Activated T-cell treated with anti-CD3 and anti-CD28 coated beads, Interleukin-2, amount 50 U/mL, for 4 hours (primary cell): ENCODE measurements around the gene CLCC1. TPM values are rescaled to one million over a fixed set of nuclear protein-coding genes. Genes with fewer than 3 reads are reported as not detected.
"Not testable (repeated sequence)": the region's sequence is repeated elsewhere in the genome, so short reads cannot be mapped to it uniquely, and the experiment has no call there.

Experiments
- ATAC-seq, 2 donors: fragments of 200-7000 bp; cut with Tn5 transposase; one replicate each; pipeline ENCODE4 v1.10.0; 2021
- DNase-seq: peaks from one replicate; pipeline ENCODE4 v3.0.0-alpha.2; 2020
- H3K27me3 Mint-ChIP-seq: one replicate; pipeline ENCODE4 v1.8.0; 2021; ENCODE audit warnings: low read depth, mixed read lengths
- H3K36me3 Mint-ChIP-seq: one replicate; pipeline ENCODE4 v1.8.0; 2022; ENCODE audit warnings: mixed read lengths; ENCODE audit not compliant: insufficient read depth
- H3K4me1 Mint-ChIP-seq: one replicate; pipeline ENCODE4 v1.8.0; 2021; ENCODE audit warnings: low read depth, mixed read lengths
- H3K4me3 Mint-ChIP-seq: one replicate; pipeline ENCODE4 v1.8.0; 2021; ENCODE audit warnings: mild to moderate bottlenecking, moderate library complexity, mixed read lengths
- H3K9me3 Mint-ChIP-seq: one replicate; pipeline ENCODE4 v1.8.0; 2021; ENCODE audit warnings: mixed read lengths
- total RNA-seq, 3 donors: library from RNA; stranded (reverse); gene quantifications; one replicate each; pipeline ENCODE4 v1.2.1, GENCODE V29; 2021

The CLCC1 gene
- total RNA-seq, 3 donors from 2014 or later: 18.3 to 19.5 (median 18.4) TPM

DNA sequence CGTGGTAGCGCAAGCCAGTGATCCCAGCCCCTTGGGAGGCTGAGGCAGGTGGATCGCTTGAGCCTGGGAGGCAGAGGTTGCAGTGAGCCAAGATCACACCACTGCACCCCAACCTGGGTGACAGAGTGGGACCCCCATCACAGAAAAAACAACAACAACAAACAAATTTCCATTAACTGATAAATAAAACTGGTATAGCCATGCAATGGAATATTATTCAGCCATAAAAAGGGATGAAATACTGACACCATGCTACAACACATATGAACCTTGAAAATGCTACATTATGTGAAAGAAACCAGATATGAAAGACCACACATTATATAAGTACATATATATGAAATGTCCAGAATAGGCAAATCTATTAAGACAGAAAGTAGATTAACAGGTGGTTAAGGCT lies 12.0 kb downstream of the CLCC1 start:
- Mint-ChIP-seq H3K4me3 (no peak overlapping the region), H3K27me3 (no peaks in the 10 kb centered on the region), H3K9me3 (no peaks in the 10 kb centered on the region), H3K36me3 (peaks cover 30% of the 10 kb centered on the region), H3K4me1 (peaks cover 25% of the 10 kb centered on the region)
- no peak for DNase-seq
- ATAC-seq: no peak

DNA sequence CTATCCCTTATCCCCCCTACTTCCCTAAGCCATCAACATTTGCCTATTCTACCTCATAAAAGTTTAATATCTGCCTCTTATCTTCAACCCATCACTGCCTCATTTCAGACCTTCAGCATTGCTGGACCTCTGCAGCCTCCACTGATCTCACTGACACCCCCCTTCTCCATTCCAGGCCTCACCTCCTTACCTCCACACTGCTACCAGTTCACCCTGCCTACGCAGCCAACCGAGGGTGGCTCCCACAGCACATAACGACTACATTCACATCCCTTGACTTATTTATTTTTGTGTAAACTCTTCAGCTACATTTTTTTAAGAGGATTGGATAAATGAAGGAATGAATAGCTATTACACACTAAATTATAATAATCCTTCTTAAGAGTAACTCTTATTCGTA lies 14.2 kb downstream of the CLCC1 start:
- ATAC-seq: no peak
- Mint-ChIP-seq H3K36me3 (peaks cover 24% of the 10 kb centered on the region), H3K9me3 (no peaks in the 10 kb centered on the region), H3K27me3 (no peaks in the 10 kb centered on the region), H3K4me3 (no peak overlapping the region), H3K4me1 (peaks cover 17% of the 10 kb centered on the region)
- no peak for DNase-seq

DNA sequence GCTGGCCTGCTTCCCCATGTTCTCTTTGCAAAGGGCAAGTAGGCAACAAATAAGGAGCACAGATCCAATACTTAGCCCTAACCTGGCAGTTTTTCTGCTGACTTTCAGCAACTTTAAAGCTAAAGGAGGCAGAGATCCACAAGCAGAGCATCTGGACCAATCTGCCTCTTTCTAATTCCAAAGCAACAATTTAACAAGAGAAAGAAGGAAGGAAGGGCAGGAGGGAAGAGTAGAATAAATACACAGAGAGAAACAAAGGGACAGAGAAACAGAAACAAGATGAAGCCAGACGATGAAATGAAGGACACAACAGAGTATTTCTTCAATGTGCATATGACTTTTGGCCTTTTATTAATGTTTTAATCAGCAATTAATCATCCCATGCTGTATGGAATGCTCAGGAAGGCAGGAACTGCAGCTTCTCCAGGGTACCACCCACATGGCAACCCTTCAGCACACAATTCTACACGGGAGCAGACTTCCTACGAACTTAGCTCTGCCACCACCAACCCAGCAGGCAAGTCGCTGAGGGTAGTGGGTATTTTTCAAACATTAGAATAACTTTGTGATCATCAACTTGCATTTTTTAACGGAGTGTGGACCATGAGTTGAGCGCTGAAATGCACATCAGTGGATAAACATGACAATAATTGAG lies 15.3 kb downstream of the CLCC1 start:
- Mint-ChIP-seq H3K4me1 (peaks cover 15% of the 10 kb centered on the region), H3K36me3 (peaks cover 29% of the 10 kb centered on the region), H3K27me3 (no peaks in the 10 kb centered on the region), H3K9me3 (no peaks in the 10 kb centered on the region), H3K4me3 (no peak overlapping the region)
- no peak for DNase-seq
- ATAC-seq: no peak

DNA sequence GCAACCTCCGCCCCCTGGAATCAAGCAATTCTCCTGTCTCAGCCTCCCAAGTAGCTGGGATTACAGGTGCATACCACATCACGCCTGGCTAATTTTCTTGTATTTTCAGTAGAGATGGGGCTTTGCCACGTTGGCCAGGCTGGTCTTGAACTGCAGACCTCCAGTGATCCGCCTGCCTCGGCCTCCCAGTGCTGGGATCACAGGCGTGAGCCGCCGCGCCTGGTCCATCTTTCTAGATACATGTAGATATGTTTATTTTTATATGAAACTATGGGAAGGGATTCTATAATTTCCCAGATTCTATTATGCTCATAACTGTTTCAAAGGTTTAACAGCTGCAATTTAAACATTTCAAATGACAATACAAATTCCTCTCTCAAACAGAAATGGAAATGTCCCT lies 27.1 kb downstream of the CLCC1 start:
- DNase-seq (no peak), ATAC-seq (no peak)
- Mint-ChIP-seq H3K27me3 (no peaks in the 10 kb centered on the region), H3K4me3 (no peak overlapping the region), H3K4me1 (no peaks in the 10 kb centered on the region), H3K9me3 (no peaks in the 10 kb centered on the region), H3K36me3 (peaks cover 31% of the 10 kb centered on the region)

DNA sequence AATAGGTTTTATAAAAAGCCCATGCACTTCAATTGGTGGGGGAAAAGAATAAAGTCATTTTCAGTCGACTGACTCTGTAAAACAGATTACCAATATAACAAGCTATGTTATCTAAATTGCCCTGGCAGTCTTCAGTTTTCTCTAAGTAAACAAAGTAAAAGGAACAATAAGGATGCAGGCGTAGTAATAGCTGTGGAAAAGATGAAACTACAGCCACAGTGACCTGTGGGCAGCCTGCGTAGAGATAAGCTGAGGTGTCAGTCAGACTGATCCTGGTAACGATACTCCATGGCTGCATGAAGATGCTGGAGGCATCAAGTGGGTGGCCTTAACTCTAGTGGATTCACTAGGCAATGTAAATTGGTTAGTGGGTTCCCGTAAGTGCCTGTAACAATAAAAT lies 29.3 kb downstream of the CLCC1 start:
- DNase-seq (no peak), ATAC-seq (no peak)
- Mint-ChIP-seq H3K4me1 (no peaks in the 10 kb centered on the region), H3K4me3 (no peak overlapping the region), H3K9me3 (no peaks in the 10 kb centered on the region), H3K27me3 (no peaks in the 10 kb centered on the region), H3K36me3 (peaks cover 40% of the 10 kb centered on the region)

DNA sequence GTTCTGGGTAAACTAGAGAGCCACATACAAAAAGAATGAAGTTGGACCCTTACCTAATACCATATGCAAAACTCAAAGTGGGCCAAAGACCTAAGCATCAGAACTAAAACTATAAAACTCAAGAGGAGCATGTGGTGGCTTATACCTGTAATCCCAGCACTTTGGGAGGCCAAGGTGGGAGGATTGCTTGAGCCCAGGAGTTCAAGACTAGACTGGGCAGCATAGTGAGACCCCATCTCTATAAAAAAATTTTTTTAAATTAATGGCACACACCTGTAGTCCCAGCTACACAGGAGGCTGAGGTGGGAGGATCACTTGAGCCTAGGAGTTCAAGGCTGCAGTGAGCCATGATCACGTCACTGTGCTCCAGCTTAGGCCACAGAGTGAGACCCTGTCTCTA lies 35.7 kb downstream of the CLCC1 start:
- H3K9me3 Mint-ChIP-seq, DNase-seq, ATAC-seq, H3K27me3 Mint-ChIP-seq, H3K4me1 Mint-ChIP-seq, H3K4me3 Mint-ChIP-seq: not testable (repeated sequence)
- H3K36me3 Mint-ChIP-seq: peaks cover 28% of the 10 kb centered on the region

DNA sequence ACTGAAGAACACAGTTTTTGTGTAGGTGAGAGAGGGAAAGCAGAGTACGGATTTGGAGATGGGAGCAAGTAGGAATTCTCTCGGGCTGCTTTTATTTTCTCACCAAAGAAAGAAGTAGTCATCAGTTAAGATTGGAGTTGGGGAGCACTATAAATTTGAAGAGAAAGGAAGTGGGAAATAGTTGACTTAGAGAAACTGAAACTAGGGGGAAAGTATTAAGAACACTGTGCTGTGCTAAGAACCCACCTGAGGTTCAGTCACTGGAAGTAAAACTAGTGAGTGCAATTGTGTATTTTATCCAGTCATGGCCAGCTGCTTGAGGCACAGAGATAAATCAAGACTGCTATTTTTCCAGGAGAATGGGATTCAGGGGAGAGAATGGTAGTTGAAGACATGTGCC lies 37.4 kb downstream of the CLCC1 start:
- no peak for ATAC-seq
- Mint-ChIP-seq H3K4me3 (no peak overlapping the region), H3K4me1 (no peaks in the 10 kb centered on the region), H3K36me3 (peaks cover 25% of the 10 kb centered on the region), H3K27me3 (no peaks in the 10 kb centered on the region), H3K9me3 (no peaks in the 10 kb centered on the region)
- no peak for DNase-seq

DNA sequence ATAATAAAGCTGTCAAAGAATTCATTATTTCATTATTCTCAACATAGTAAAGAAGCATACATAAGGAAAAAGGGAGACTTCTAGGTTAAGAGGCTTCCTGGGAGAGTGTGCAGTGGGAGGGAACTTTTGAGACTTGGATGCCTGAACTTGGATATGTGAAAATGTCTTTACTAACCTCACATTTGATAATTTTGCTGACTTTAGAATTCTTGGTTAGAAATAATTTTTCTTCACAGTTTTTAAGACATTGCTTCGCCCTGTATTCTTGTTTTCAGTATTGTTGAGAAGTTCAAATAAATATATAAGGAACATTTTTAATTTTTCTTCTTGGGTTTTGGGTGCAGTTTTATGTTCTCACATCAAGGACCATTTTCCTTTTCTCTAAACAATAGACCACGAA lies 46.5 kb downstream of the CLCC1 start:
- Mint-ChIP-seq H3K27me3 (no peaks in the 10 kb centered on the region), H3K4me3 (no peak overlapping the region), H3K36me3 (no peaks in the 10 kb centered on the region), H3K9me3 (no peaks in the 10 kb centered on the region), H3K4me1 (no peaks in the 10 kb centered on the region)
- ATAC-seq (no peak), DNase-seq (no peak)

Other genes starting within 250 kb of the CLCC1 start
- gene STXBP3, start 216.8 kb downstream of the CLCC1 start, total RNA-seq: 10 to 100 TPM; 26.4 to 30.0 (median 27.8) TPM
- gene AKNAD1, start 106.4 kb downstream of the CLCC1 start, total RNA-seq: not detected
- 1 to 10 TPM in 2 of 3 donors, under 1 TPM in 1; 0.91 to 1.4 (median 1.3) TPM for gene GPSM2, start 86.5 kb downstream of the CLCC1 start, total RNA-seq
- gene WDR47, start 78.6 kb upstream of the CLCC1 start, total RNA-seq: 10 to 100 TPM; 11.7 to 14.5 (median 14.3) TPM
- gene TAF13, start 112.5 kb upstream of the CLCC1 start, total RNA-seq: 10 to 100 TPM; 38.1 to 43.5 (median 43.3) TPM
- gene TMEM167B, start 127.3 kb upstream of the CLCC1 start, total RNA-seq: 10 to 100 TPM; 33.4 to 46.0 (median 38.1) TPM
- 1 to 10 TPM; 3.1 to 6.4 (median 4.2) TPM for gene ELAPOR1, start 150.6 kb upstream of the CLCC1 start, total RNA-seq